Measurements from ENCODE around the gene SLC29A2.

SLC29A2 gene

DNA sequence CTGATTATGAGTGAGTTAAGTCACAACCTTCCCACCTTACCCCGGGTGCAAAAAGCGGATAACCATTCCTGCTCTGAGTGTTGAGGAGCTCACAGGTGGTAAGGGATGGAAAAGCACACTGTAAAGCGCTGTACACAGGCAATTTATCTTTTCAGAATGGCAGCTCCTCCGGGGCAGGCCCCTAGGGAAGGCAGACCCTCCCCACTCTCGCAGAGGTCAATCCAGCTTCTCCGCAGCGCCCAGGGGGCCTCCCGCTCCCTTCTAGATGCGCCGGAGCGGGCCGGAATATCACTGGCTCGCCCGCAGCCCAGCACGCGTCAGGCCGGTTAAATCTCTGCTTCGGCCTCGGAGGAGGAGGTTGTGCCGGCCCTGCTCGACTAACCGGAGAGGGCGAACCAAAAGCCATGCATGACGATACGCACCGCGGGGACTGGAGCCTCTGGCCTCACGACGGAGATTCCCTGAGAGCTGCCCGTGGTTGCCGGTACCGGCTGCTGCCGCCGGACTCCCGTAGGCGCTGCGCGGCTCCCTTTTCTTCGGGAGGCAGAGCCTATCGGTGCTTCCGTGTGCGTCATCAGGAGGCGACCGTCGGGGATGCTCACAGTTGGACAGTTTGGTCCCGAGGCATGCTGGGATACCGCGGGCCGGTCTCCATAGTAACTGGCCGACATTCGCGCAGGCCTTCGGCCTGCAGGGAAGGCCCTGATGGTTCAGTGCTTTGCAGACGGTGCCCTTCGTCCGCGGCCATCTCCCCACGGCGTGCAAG, 26.8 kb downstream of the SLC29A2 start, which contains the start of gene BRMS1 (continued):
- TF ChIP-seq, protein P1, sequence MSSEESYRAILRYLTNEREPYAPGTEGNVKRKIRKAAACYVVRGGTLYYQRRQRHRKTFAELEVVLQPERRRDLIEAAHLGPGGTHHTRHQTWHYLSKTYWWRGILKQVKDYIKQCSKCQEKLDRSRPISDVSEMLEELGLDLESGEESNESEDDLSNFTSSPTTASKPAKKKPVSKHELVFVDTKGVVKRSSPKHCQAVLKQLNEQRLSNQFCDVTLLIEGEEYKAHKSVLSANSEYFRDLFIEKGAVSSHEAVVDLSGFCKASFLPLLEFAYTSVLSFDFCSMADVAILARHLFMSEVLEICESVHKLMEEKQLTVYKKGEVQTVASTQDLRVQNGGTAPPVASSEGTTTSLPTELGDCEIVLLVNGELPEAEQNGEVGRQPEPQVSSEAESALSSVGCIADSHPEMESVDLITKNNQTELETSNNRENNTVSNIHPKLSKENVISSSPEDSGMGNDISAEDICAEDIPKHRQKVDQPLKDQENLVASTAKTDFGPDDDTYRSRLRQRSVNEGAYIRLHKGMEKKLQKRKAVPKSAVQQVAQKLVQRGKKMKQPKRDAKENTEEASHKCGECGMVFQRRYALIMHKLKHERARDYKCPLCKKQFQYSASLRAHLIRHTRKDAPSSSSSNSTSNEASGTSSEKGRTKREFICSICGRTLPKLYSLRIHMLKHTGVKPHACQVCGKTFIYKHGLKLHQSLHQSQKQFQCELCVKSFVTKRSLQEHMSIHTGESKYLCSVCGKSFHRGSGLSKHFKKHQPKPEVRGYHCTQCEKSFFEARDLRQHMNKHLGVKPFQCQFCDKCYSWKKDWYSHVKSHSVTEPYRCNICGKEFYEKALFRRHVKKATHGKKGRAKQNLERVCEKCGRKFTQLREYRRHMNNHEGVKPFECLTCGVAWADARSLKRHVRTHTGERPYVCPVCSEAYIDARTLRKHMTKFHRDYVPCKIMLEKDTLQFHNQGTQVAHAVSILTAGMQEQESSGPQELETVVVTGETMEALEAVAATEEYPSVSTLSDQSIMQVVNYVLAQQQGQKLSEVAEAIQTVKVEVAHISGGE (tag by site-specific recombination; conservative IDR thresholded peaks at IDR 0.05; ENCODE audit: low read depth) = no peak
- no peak for TF ChIP-seq KLF7 (tag by site-specific recombination; IDR thresholded peaks at IDR 0.05; ENCODE audit: borderline replicate concordance)
- TF ChIP-seq ZNF610 (tag by site-specific recombination; IDR thresholded peaks at IDR 0.05; ENCODE audit: borderline replicate concordance) = no peak
- no peak for TF ChIP-seq ZNF155 (tag by site-specific recombination; IDR thresholded peaks at IDR 0.05)
- TF ChIP-seq ZNF16 (tag by site-specific recombination; IDR thresholded peaks at IDR 0.05; ENCODE audit: low read depth) = no peak
- TF ChIP-seq ZNF202 (tag by site-specific recombination; IDR thresholded peaks at IDR 0.05; ENCODE audit: borderline replicate concordance) = no peak
- no peak for TF ChIP-seq KLF10 (tag by site-specific recombination; IDR thresholded peaks at IDR 0.05)
- TF ChIP-seq ZNF433 (tag by site-specific recombination; IDR thresholded peaks at IDR 0.05; ENCODE audit: low read depth) = no peak
- TF ChIP-seq ZNF221 (tag by site-specific recombination; IDR thresholded peaks at IDR 0.05; ENCODE audit: borderline replicate concordance) = no peak
- TF ChIP-seq ZNF174 (tag by site-specific recombination; IDR thresholded peaks at IDR 0.05) = no peak
- TF ChIP-seq KLF9 (tag by site-specific recombination; IDR thresholded peaks at IDR 0.05; ENCODE audit: low read depth) = no peak
- TF ChIP-seq SETDB1 (IDR thresholded peaks at IDR 0.05; ENCODE audit: insufficient read length, low read length) = no peak
- peak; percentile 57 for TF ChIP-seq ZBTB26 (tag by site-specific recombination; optimal IDR thresholded peaks at IDR 0.05)
- TF ChIP-seq TSHZ1 (tag by site-specific recombination; IDR thresholded peaks at IDR 0.05; ENCODE audit: borderline replicate concordance) = no peak
- no peak for TF ChIP-seq AEBP2 (tag by site-specific recombination; IDR thresholded peaks at IDR 0.05; ENCODE audit: borderline replicate concordance)
- no peak for TF ChIP-seq ZNF24 (tag by site-specific recombination; IDR thresholded peaks at IDR 0.05)
- TF ChIP-seq SP7 (tag by site-specific recombination; IDR thresholded peaks at IDR 0.05) = peak; percentile 34; the same call in 1 of the 2 replicates
- TF ChIP-seq ZNF692 (tag by site-specific recombination; IDR thresholded peaks at IDR 0.05) = no peak
- TF ChIP-seq ZFP3 (tag by site-specific recombination; IDR thresholded peaks at IDR 0.05; ENCODE audit: low read depth) = no peak
- TF ChIP-seq ZNF677 (tag by site-specific recombination; IDR thresholded peaks at IDR 0.05) = no peak
- no peak for TF ChIP-seq YY2 (tag by site-specific recombination; IDR thresholded peaks at IDR 0.05)
- TF ChIP-seq OVOL3 (tag by site-specific recombination; IDR thresholded peaks at IDR 0.05) = 0 out of 2 replicates have a peak, but pooled peaks have one; percentile 42
- no peak; the same call in 1 of the 2 replicates for TF ChIP-seq ZNF600 (tag by site-specific recombination; IDR thresholded peaks at IDR 0.05)
- TF ChIP-seq ZNF768 (tag by site-specific recombination; IDR thresholded peaks at IDR 0.05) = no peak
- no peak for TF ChIP-seq EGR2 (tag by site-specific recombination; IDR thresholded peaks at IDR 0.05; ENCODE audit: low read depth)
- TF ChIP-seq ZNF585B (tag by site-specific recombination; IDR thresholded peaks at IDR 0.05) = no peak

Data from HEK293 (cell line).